H1 (cell line): Measurements from ENCODE around the gene IQSEC3. TPM values are rescaled to one million over a fixed set of nuclear protein-coding genes. Genes with fewer than 3 reads are reported as not detected.

Experiments
- CEBPB ChIP-seq: IDR thresholded peaks from 2 replicates; pipeline ENCODE4 v1.6.1; 2012; ENCODE audit warnings: low read depth, low read length
- CREB1 ChIP-seq: IDR thresholded peaks from 2 replicates; pipeline ENCODE4 v1.6.1; 2012; ENCODE audit warnings: inconsistent platforms
- NRF1 ChIP-seq: IDR thresholded peaks from 2 replicates; pipeline ENCODE4 v1.6.1; 2011; ENCODE audit warnings: mild to moderate bottlenecking, low read depth, low read length, improper control_type of control experiment
- POLR2A ChIP-seq, 2 experiments: IDR thresholded peaks; 1 replicate in 1 of 2; 2 replicates in 1 of 2; pipeline ENCODE4 v1.6.1; 2011; ENCODE audit warnings: low read depth in 2 of 2, low read length in 2 of 2, mild to moderate bottlenecking in 2 of 2; ENCODE audit errors: control extremely low read depth in 1 of 2
- SIRT6 ChIP-seq: IDR thresholded peaks from one replicate; pipeline ENCODE4 v1.7.1; 2012; ENCODE audit warnings: low read length, inconsistent platforms
- SP1 ChIP-seq: IDR thresholded peaks from 2 replicates; pipeline ENCODE4 v1.6.1; 2011; ENCODE audit warnings: low read depth, low read length
- polyA plus RNA-seq, 7 experiments: library from polyadenylated mRNA; depleted of rRNA in 3 of 7; stranded (reverse) in 5 of 7; unstranded in 2 of 7; fragments of >200 nt in 5 of 7; fragments of 200-250 nt in 2 of 7; gene quantifications; 1 replicate in 5 of 7; 2 replicates in 1 of 7; 4 replicates in 1 of 7; pipeline versions ENCODE4 v1.2.1 to v1.2.3, GENCODE V29; 2011 to 2013; ENCODE audit warnings: missing spikeins in 2 of 7, mixed read lengths in 2 of 7
- total RNA-seq: library from RNA; stranded (reverse); fragmentation: NEBNext Ultra II Directional; extraction: Animal tissue kit (Norgen Biotek cat#: 25700); gene quantifications from 2 replicates; pipeline ENCODE4 v1.2.1, GENCODE V29; 2021
- TF ChIP-seq, protein P1 (sequence below): fragments of 300-600 bp; sonication (generic); IDR thresholded peaks from 2 replicates; pipeline ENCODE4 v1.7.1; 2012; ENCODE audit warnings: low read length, moderate library complexity, mild to moderate bottlenecking, inconsistent platforms; ENCODE audit not compliant: insufficient replicate concordance

Gene IQSEC3
- total and polyA plus RNA-seq, 2 of the 8 experiments (the other 6 are each of a cell fraction or from before 2014, with no cell fraction given): 1.2 to 3.1 TPM

DNA sequence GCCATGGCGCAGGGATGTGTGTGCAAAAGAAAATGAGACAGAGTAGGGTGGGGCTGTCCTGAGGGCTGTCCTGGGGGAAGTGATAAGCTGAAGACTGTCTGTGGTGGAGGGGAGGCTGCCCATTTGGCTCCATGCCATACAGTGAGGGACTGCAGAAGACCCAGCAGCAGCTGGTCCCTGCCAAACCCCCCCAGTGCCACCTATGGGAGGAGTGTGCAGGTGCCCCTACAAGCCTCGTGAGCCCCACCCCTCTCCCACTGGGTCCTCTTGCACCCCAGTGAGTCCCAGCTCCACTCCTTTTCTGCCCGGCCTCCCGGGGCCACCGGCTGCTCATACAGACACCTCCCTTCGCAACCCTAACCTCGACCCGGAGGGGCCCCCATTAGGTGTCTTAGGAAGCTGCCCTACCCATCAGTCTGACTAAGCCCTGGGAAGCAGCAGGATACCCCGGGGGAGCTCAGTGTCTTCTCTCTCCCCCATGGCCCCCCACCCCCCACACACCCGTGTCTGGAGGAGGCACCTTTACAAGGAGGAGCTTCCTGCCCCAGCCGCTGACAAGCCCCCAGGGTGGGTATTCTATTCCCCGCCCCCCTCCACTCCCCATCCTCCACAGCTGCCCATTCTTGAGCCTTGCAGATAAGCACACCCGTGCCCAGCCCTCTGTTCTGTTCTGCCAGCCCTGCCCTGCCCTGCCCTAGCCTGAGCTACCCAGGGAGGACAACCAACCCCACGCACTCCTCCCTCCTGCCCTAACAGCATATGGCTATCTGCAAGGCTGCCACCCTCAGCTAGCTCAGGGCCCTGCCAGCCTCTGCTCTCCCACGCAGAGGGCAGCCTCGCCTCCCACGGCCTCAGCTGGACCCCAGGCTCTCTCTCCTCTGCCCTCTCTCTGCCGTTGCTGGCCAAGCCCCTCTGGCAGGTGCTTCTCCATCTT lies 105.4 kb downstream of the IQSEC3 start (continued):
- TF ChIP-seq, protein P1, sequence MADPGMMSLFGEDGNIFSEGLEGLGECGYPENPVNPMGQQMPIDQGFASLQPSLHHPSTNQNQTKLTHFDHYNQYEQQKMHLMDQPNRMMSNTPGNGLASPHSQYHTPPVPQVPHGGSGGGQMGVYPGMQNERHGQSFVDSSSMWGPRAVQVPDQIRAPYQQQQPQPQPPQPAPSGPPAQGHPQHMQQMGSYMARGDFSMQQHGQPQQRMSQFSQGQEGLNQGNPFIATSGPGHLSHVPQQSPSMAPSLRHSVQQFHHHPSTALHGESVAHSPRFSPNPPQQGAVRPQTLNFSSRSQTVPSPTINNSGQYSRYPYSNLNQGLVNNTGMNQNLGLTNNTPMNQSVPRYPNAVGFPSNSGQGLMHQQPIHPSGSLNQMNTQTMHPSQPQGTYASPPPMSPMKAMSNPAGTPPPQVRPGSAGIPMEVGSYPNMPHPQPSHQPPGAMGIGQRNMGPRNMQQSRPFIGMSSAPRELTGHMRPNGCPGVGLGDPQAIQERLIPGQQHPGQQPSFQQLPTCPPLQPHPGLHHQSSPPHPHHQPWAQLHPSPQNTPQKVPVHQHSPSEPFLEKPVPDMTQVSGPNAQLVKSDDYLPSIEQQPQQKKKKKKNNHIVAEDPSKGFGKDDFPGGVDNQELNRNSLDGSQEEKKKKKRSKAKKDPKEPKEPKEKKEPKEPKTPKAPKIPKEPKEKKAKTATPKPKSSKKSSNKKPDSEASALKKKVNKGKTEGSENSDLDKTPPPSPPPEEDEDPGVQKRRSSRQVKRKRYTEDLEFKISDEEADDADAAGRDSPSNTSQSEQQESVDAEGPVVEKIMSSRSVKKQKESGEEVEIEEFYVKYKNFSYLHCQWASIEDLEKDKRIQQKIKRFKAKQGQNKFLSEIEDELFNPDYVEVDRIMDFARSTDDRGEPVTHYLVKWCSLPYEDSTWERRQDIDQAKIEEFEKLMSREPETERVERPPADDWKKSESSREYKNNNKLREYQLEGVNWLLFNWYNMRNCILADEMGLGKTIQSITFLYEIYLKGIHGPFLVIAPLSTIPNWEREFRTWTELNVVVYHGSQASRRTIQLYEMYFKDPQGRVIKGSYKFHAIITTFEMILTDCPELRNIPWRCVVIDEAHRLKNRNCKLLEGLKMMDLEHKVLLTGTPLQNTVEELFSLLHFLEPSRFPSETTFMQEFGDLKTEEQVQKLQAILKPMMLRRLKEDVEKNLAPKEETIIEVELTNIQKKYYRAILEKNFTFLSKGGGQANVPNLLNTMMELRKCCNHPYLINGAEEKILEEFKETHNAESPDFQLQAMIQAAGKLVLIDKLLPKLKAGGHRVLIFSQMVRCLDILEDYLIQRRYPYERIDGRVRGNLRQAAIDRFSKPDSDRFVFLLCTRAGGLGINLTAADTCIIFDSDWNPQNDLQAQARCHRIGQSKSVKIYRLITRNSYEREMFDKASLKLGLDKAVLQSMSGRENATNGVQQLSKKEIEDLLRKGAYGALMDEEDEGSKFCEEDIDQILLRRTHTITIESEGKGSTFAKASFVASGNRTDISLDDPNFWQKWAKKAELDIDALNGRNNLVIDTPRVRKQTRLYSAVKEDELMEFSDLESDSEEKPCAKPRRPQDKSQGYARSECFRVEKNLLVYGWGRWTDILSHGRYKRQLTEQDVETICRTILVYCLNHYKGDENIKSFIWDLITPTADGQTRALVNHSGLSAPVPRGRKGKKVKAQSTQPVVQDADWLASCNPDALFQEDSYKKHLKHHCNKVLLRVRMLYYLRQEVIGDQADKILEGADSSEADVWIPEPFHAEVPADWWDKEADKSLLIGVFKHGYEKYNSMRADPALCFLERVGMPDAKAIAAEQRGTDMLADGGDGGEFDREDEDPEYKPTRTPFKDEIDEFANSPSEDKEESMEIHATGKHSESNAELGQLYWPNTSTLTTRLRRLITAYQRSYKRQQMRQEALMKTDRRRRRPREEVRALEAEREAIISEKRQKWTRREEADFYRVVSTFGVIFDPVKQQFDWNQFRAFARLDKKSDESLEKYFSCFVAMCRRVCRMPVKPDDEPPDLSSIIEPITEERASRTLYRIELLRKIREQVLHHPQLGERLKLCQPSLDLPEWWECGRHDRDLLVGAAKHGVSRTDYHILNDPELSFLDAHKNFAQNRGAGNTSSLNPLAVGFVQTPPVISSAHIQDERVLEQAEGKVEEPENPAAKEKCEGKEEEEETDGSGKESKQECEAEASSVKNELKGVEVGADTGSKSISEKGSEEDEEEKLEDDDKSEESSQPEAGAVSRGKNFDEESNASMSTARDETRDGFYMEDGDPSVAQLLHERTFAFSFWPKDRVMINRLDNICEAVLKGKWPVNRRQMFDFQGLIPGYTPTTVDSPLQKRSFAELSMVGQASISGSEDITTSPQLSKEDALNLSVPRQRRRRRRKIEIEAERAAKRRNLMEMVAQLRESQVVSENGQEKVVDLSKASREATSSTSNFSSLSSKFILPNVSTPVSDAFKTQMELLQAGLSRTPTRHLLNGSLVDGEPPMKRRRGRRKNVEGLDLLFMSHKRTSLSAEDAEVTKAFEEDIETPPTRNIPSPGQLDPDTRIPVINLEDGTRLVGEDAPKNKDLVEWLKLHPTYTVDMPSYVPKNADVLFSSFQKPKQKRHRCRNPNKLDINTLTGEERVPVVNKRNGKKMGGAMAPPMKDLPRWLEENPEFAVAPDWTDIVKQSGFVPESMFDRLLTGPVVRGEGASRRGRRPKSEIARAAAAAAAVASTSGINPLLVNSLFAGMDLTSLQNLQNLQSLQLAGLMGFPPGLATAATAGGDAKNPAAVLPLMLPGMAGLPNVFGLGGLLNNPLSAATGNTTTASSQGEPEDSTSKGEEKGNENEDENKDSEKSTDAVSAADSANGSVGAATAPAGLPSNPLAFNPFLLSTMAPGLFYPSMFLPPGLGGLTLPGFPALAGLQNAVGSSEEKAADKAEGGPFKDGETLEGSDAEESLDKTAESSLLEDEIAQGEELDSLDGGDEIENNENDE: no peak
- TF ChIP-seq POLR2A (IDR thresholded peaks at IDR 0.05; ENCODE audit: control extremely low read depth in 1 of 2, low read depth in 2 of 2, low read length in 2 of 2) (no peak), CEBPB (no peak), NRF1 (no peak), SP1 (no peak), CREB1 (no peak), SIRT6 (no peak)
